DMS153 treated with DMSO at 0.1 percent for 48 hours (cell line): ENCODE results near the gene SOX1.

Source experiments
- DNase-seq: peaks from one replicate; lab custom pipeline; 2025; ENCODE audit not compliant: unreplicated experiment; lab: John Stamatoyannopoulos, UW

Gene SOX1

DNA sequence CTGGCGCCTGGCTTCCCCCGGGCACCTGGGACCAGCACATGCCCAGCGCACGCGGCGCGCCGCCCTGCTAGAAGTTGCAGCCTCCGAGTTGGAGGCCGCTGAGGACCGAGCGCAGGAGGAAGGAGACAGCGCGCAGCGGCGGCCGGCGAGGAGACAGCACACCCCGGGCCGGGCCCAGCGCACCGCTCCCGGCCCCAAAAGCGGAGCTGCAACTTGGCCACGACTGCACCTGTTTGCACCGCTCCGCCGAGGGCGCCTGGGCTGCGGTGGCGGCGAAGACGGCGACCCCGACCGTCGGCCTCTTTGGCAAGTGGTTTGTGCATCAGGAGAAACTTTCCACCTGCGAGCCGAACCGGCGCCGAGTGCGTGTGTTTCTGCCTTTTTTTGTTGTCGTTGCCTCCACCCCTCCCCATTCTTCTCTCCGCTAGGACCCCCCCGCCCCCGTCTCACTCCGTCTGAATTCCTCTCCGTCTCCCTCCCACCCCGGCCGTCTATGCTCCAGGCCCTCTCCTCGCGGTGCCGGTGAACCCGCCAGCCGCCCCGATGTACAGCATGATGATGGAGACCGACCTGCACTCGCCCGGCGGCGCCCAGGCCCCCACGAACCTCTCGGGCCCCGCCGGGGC is at the start of gene SOX1:
Gene SOX1, plus strand, starts transcription at position 34 of the 626 bp plus-strand sequence. Its CDS starts 510 bp downstream, at position 544.
- no peak for DNase-seq

- DNase-seq = no peak
These were observed 42.4 kb upstream of the SOX1 start for GRCh38 chr13:112024577-112024976.

DNA sequence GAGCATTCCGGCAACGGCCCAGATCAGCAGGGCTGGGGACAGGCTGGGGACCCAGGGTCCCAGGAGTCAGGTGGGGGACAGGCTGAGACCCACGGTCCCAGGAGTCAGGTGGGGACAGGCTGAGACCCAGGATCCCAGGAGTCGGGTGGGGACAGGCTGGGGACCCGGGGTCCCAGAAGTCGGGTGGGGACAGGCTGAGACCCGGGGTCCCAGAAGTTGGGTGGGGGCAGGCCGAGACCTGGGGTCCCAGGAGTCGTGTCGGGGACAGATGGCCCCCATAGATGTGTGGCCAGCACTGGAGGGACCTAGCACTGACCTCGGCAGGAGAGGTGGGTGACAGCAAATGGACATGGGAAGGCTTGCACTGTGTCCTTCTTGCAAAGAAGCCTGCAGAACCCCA is 39.7 kb upstream of the SOX1 start:
- DNase-seq = no peak

GRCh38 chr13:112028481-112028880 is 38.5 kb upstream of the SOX1 start:
- no peak for DNase-seq

GRCh38 chr13:112029143-112029542 is 37.8 kb upstream of the SOX1 start:
- DNase-seq = no peak

GRCh38 chr13:112032186-112032993 is 34.6 kb upstream of the SOX1 start:
- peak; percentile 37 for DNase-seq

GRCh38 chr13:112034231-112034630 is 32.7 kb upstream of the SOX1 start:
- peak; percentile 15 for DNase-seq

DNA sequence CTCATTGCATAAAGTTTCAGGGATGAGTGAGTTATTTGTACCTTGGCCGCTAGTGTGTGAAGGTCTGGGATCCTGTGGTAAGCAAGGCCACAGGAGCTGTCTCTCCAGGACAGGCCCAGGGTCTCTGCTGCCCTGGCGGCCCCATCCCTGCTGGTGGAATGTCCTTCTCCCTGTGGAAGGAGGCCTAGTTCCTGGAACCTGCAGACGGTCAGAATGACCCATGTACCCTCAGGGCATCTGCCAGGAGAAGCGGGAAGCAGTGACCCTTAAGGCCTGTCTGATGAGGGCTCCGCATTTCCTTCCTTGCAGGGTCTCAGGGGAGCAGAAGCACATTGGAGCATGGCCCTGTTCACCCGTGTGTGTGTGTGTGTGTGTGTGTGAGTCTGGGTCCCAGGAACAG is 32.1 kb upstream of the SOX1 start:
- no peak for DNase-seq

- DNase-seq = no peak
These were observed 24.5 kb upstream of the SOX1 start for GRCh38 chr13:112042496-112042895.

- DNase-seq = no peak
These were observed 14.7 kb upstream of the SOX1 start for GRCh38 chr13:112052213-112052612.

DNA sequence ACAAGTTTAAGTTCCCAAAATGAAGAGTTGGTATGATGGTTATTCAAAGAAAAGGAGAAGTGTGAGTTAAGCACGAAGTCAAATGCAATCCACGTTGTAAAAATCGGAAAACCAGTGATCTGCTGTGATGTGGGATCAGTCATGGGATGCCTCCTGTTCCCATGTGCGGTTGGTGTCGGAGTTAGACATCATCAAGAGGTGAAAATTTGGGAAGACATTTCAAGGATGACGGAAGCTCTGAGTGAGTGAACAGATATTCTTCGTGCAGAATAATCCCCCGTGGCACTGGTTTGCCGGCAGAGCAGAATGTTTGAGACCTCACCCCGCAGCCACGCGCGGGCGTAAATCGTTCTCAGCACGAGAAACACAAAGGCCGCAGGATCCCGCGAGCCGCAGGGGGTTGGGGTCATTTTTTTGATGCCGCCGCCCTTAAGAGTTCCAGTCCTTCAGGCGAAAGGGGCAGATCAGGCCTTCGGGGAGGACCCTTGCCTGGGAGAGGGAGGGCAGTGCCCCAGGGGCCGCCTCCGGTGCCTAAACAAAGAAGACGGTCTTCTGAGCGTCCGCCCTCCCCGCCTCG is 13.7 kb upstream of the SOX1 start:
- DNase-seq = no peak

DNA sequence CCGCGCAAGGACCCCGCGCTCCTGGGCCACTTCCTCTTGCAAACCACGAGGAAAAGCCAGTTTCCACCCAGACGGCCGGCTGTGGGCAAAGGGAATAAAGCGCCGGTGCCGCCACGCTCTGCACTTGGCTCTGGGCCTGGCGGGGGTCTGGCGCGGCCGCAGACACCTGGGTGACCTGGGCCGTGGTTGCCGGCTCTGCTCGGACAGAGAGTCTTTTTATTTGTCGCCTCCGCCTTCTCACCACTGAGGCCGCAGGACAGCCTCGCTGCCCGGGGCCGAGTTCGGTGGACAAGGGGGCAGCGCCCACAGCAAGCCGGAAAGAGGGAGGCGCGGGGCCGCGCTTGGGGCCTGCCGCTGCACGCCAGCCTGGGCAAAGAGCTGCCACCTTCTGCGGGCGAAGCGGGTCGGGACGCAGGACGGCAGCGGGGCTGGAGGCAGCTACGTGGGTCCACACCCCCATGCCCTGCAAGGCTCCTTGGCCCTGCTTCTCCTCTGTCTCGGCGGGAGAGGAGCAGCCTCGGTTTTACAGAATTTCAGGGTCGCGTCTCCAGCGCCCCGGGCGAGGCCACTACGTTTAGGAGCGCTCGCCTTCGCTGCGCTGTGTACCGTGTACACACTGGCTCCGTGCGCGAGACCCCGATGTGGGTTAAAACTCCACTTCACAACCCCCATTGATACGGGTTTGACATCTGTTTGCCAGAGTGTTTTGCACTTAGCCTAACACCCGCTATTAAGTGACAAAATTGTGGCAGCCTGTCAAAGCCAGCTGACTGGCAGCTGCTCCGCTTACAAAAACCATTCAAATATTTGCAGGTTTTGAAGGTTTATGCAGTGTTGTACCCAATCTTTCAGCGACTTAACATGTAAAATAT is 13.0 kb upstream of the SOX1 start:
- DNase-seq = no peak

- no peak for DNase-seq
These were observed 12.3 kb upstream of the SOX1 start for GRCh38 chr13:112054616-112055015.

- DNase-seq = no peak
These were observed 11.7 kb upstream of the SOX1 start for GRCh38 chr13:112055036-112055914.

DNA sequence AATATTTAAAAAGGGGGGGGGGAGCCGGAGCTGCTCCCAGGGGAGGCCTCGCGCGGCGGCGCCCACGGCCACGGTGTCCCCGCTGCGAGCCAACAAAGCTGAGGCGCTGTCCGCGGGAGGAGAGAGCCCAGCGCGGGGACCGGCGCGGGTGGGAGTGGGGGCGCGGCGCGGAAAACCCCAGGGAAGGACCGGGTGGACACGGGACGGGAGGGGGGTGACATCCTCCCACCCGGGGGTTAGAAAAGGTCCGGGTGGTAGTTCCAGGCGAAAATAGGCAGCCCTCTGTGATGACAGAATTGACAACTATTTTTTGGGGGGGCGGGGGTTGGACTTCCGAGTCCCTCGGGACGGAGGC is 11.1 kb upstream of the SOX1 start:
- DNase-seq = no peak

- peak; percentile 84 for DNase-seq
These were observed 10.6 kb upstream of the SOX1 start for GRCh38 chr13:112056284-112056727.

GRCh38 chr13:112056739-112057438 is 10.1 kb upstream of the SOX1 start:
- DNase-seq = no peak

DNA sequence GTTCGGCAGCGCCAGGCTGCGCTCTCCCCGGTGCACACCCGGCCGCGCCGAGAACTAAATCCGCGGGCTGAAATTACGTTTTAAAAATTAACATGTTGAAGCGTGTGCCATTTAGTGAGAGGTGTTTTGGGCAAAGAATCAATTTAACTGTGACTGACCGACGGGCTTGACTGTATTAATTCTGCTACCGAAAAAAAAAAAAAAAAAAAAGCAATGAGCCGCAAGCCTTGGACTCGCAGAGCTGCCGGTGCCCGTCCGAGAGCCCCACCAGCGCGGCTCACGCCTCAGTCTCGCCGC is 9.6 kb upstream of the SOX1 start:
- DNase-seq = no peak

GRCh38 chr13:112057736-112058518 is 9.0 kb upstream of the SOX1 start:
- DNase-seq = peak; percentile 33
